NOMO-1 treated with DMSO at 0.1 percent for 48 hours (cell line): Measurements from ENCODE around the gene EIF4EBP2.

Experiments
- DNase-seq: peaks from one replicate; lab custom pipeline; 2025; ENCODE audit not compliant: unreplicated experiment; lab: John Stamatoyannopoulos, UW

The EIF4EBP2 gene

GRCh38 chr10:70378122-70378521 is 25.8 kb upstream of the EIF4EBP2 start:
- peak; percentile 21 for DNase-seq

GRCh38 chr10:70379581-70380176 is 24.3 kb upstream of the EIF4EBP2 start:
- DNase-seq = no peak

DNA sequence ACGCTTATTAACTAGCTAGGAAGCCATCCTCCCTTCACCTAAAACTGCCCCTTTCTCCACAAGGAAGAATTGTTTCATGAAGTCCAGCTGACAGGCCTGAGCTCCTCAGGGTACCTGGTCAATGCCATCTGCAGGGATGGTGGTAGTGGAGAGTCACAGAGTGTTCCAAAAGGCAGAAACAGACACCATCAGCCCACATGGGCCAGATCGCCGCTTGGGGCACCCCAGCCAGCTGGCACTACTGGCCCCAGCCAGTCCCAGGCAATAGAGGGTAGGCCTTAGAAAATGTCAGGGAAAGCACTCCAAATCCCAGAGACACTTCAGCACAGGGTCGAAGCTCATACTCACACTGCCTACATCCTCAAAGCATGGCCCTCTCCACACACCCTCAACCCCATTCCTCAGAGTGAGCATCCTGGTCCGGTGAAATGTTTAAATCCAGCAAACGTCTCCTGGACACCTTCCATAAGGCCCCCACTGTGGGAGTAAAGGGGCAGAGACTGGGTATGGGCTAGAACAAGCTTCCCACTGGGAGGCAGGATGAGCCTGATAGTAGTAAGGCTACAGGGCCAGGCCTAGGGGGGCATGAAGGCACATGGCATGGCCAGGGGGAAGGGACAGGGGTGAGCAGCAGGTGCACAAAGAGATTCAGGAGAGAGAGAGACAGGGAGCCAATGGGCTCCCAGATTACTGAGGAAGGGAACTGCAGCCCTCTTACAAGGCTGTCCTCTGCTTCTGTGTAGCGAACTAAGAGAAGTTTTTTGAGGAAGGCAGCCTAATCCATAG is 23.4 kb upstream of the EIF4EBP2 start:
- no peak for DNase-seq

GRCh38 chr10:70381471-70382421 is 22.2 kb upstream of the EIF4EBP2 start:
- no peak for DNase-seq

GRCh38 chr10:70391654-70392053 is 12.3 kb upstream of the EIF4EBP2 start:
- DNase-seq = no peak

- no peak for DNase-seq
Measured at GRCh38 chr10:70396140-70396539, 7.8 kb upstream of the EIF4EBP2 start.

GRCh38 chr10:70399177-70399576 is 4.8 kb upstream of the EIF4EBP2 start:
- no peak for DNase-seq

- no peak for DNase-seq
Measured at GRCh38 chr10:70403483-70404035, 386 bp upstream of the EIF4EBP2 start.

DNA sequence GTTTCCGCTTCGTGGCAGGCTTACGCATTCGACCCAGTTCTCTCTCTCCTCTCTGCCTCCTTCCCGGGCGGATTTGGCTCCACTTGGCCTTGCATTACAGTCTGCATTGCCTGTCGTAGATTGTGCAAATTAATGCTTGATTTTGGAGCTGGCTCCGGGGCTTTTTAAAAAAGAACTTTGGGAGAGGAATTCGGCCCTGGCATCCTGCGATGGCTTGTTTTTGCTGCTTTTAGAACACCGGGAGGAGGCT is 767 bp downstream of the EIF4EBP2 start:
- DNase-seq = no peak

- peak; percentile 93 for DNase-seq
Measured at GRCh38 chr10:70405037-70405824, 1.3 kb downstream of the EIF4EBP2 start.

DNA sequence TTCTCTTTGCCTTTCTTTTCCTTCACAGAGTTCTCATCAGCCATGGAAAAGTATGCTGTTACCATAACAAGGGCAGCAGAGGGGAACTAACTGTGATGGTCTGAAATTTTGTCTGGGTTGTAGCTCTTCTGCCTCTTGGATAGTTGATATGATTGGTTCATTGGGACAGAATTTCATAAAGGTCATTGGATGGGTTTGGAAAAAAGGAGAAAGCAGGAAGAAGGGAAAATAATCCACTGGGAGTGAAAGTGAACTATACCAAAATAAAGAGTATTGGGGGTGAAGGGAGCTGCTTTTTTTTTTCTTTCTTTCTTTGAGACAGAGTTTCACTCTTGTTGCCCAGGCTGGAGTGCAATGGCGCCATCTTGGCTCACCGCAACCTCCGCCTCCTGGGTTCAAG is 5.8 kb downstream of the EIF4EBP2 start:
- DNase-seq = no peak

DNA sequence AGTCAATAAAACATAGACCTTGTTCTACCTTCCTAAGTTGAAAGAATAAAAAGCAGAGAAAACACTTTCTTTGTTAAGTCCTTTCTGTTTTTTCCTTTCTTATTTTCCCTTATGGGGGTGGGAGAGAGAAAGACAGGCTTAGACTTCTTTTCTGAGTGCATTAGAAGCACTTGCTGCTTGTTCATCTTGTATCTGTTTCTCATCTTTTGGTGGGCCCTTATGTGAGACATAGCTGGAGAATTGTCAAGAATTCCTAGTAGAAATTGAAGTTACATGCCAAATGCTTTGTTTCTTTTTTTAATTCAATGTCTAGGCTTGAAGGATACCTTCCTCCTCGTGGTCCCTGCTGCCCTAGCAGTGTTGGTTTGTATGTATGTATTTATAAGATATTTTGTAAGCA is 6.7 kb downstream of the EIF4EBP2 start:
- no peak for DNase-seq

DNA sequence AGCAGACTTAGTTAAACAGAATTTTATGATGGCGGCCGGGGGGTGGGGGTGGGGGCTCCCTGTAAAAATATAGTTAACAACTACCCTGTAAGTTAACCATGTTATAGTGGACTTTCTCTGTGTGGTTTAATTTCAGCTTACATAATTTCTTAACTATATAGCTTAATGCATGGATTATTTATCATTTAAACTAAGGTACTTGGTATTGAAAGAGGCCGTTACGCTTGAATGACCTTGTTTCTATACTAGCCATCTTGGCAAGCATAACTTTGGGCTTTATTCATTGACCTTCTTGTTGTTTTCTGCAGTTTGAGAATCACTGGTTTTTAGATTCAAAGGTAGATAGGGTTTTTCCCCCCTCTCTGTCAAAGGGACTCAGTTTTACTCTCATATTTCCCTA is 8.4 kb downstream of the EIF4EBP2 start:
- no peak for DNase-seq

DNA sequence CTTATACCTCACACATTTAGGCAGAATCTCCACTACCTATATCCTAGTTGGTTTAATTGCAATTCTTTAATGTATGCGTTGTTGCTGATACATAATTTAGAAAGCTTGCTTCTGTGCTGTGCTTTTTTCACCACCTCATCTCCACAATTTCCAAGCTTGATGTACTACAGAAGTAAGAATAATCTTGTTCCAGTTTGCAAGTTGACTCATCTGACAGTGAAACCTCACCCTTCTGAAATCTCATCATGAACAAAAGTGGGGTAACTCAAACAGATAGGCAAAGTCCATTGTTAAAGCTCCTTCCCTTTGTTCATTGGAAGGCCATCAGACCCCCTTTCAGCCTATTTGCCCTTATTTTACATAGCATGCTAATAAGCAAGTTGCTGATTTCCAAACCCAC is 13.6 kb downstream of the EIF4EBP2 start:
- DNase-seq = no peak

DNA sequence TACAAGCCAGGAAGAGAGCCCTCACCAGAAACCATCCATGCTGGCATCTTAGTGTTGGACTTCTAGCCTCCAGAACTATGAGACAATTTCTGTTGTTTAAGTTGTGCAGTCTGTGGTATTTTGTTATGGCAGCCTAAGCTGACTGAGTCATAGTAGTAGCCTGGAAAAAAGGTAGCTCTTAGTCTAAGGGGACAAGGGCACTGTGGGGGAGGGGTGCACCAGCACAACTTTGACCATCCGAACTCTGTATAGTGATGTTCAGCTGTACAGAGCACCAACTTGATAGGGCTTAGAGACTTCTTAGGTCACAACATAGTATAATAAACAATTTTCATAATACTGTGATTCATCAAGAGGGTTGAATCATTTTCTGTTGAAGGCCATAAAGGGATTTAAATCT is 14.3 kb downstream of the EIF4EBP2 start:
- no peak for DNase-seq

DNA sequence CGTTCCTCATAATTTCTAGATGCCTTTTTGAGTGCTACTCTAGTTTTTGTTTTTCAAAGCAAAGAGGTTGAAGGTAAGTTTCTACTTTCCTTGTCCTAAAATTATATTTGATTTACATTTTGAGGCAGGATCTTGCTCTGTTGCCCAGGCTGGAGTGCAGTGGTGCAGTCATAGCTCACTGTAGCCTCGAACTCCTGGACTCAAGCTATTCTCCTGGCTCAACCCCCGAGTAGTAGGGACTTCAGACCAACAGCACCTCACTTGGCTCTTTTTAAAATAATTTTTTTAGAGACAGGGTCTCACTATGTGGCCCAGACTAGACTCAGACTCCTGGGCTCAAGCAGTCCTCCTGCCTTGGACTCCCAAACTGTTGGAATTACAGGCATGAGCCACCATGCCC is 14.8 kb downstream of the EIF4EBP2 start:
- no peak for DNase-seq

DNA sequence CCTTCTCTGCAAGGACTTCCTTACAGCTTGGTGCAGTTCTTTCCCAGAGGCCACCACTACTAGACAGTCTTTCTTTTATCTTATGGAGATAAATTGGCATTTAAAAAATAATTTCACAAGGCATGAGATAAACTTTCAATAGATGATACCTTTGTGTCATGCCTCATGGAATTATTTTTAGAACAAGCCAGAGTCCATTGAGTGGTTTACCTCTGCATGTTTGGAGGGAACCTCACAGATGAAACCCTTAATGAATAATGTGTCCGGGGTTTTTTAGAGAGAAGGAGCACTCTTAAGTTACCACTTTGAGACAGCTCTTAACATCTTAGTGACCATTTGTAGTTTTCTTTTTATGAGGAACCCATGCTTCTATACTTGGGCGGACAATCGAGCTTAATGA is 20.4 kb downstream of the EIF4EBP2 start:
- DNase-seq = no peak

GRCh38 chr10:70425096-70425495 is 21.2 kb downstream of the EIF4EBP2 start:
- DNase-seq = no peak

- DNase-seq = no peak
Measured at GRCh38 chr10:70426823-70427222, 22.9 kb downstream of the EIF4EBP2 start.

- DNase-seq = no peak
Measured at GRCh38 chr10:70430493-70431445, 26.8 kb downstream of the EIF4EBP2 start.
